HG03460 (cell line): ENCODE data around the gene ACBD4.

ENCODE experiments used
- ATAC-seq: cut with Tn5 transposase; IDR thresholded peaks from one replicate; pipeline ENCODE4 v1.9.1; 2021; ENCODE audit not compliant: unreplicated experiment

ACBD4 gene

GRCh38 chr17:45186801-45187354 lies 51.4 kb downstream of the ACBD4 start:
- no peak for ATAC-seq

- no peak for ATAC-seq
Observed at GRCh38 chr17:45189009-45189408, 53.5 kb downstream of the ACBD4 start.

- no peak for ATAC-seq
Observed at GRCh38 chr17:45190503-45191255, 55.2 kb downstream of the ACBD4 start.
